H1 (cell line): ENCODE results near the gene PTPRD. TPM values are rescaled to one million over a fixed set of nuclear protein-coding genes. Genes with fewer than 3 reads are reported as not detected.

Experiments
- ATF2 ChIP-seq: IDR thresholded peaks from 2 replicates; pipeline ENCODE4 v1.6.1; 2012; ENCODE audit warnings: low read length, inconsistent platforms
- KDM1A ChIP-seq: fragments of 200-600, 300-600 bp; sonication (generic); IDR thresholded peaks from 2 replicates; pipeline ENCODE4 v1.7.1; 2016; ENCODE audit warnings: mild to moderate bottlenecking, low read length, borderline replicate concordance
- RFX5 ChIP-seq: IDR thresholded peaks from 2 replicates; pipeline ENCODE4 v1.6.1; 2011; ENCODE audit warnings: low read depth, low read length, improper control_type of control experiment, borderline replicate concordance
- SIRT6 ChIP-seq: IDR thresholded peaks from one replicate; pipeline ENCODE4 v1.7.1; 2012; ENCODE audit warnings: low read length, inconsistent platforms
- SP4 ChIP-seq: IDR thresholded peaks from 2 replicates; pipeline ENCODE4 v1.6.1; 2012; ENCODE audit warnings: low read length, inconsistent platforms
- polyA plus RNA-seq, 7 experiments: library from polyadenylated mRNA; depleted of rRNA in 3 of 7; stranded (reverse) in 5 of 7; unstranded in 2 of 7; fragments of >200 nt in 5 of 7; fragments of 200-250 nt in 2 of 7; gene quantifications; 1 replicate in 5 of 7; 2 replicates in 1 of 7; 4 replicates in 1 of 7; pipeline versions ENCODE4 v1.2.1 to v1.2.3, GENCODE V29; 2011 to 2013; ENCODE audit warnings: missing spikeins in 2 of 7, mixed read lengths in 2 of 7
- total RNA-seq: library from RNA; stranded (reverse); fragmentation: NEBNext Ultra II Directional; extraction: Animal tissue kit (Norgen Biotek cat#: 25700); gene quantifications from 2 replicates; pipeline ENCODE4 v1.2.1, GENCODE V29; 2021

PTPRD gene
- total and polyA plus RNA-seq, 2 of the 8 experiments (the other 6 are each of a cell fraction or from before 2014, with no cell fraction given) = 17.2 to 77.0 TPM

GRCh38 chr9:8751406-8751930 is 1861.3 kb downstream of the PTPRD start (continued):
- TF ChIP-seq KDM1A (no peak), SP4 (no peak), SIRT6 (no peak), RFX5 (no peak), ATF2 (no peak)
